Calu3 (cell line): Measurements from ENCODE around the gene GSX2. TPM values are rescaled to one million over a fixed set of nuclear protein-coding genes. Genes with fewer than 3 reads are reported as not detected.
"Not testable (repeated sequence)": the region's sequence is repeated elsewhere in the genome, so short reads cannot be mapped to it uniquely, and the experiment has no call there.

Experiments
- BruUV-seq: library from RNA; stranded (reverse); fragments of 400-500 nt; replicated peaks from 2 replicates; lab custom pipeline; 2021; lab: Mats Ljungman, UMichigan
- CTCF ChIA-PET: fragments of 300-600 bp; sonication (Branson Sonifier 250); formaldehyde crosslinking; loops from one replicate; lab custom pipeline; 2022; ENCODE audit warnings: antibody characterized with exemption; lab: Charles Lee
- DNase-seq: peaks from one replicate; pipeline ENCODE4 v3.0.0; 2022
- H3K27ac Mint-ChIP-seq: one replicate; pipeline ENCODE4 v1.8.0; 2022; ENCODE audit warnings: mixed read lengths; ENCODE audit not compliant: unreplicated experiment
- H3K27me3 Mint-ChIP-seq: one replicate; pipeline ENCODE4 v1.8.0; 2022; ENCODE audit warnings: mixed read lengths; ENCODE audit not compliant: unreplicated experiment
- H3K36me3 Mint-ChIP-seq: one replicate; pipeline ENCODE4 v1.8.0; 2022; ENCODE audit warnings: mild to moderate bottlenecking, moderate library complexity, mixed read lengths; ENCODE audit not compliant: insufficient read depth, unreplicated experiment
- H3K4me1 Mint-ChIP-seq: one replicate; pipeline ENCODE4 v1.8.0; 2022; ENCODE audit warnings: mild to moderate bottlenecking, low read depth, mixed read lengths; ENCODE audit not compliant: unreplicated experiment
- H3K4me3 Mint-ChIP-seq: one replicate; pipeline ENCODE4 v1.8.0; 2022; ENCODE audit warnings: mild to moderate bottlenecking, low read depth, moderate library complexity, mixed read lengths; ENCODE audit not compliant: unreplicated experiment
- H3K9me3 Mint-ChIP-seq: one replicate; pipeline ENCODE4 v1.8.0; 2022; ENCODE audit warnings: low read depth, mixed read lengths; ENCODE audit not compliant: unreplicated experiment
- CTCF ChIP-seq: fragments of 200-600 bp; IDR thresholded peaks from one replicate; pipeline ENCODE4 v1.8.0; 2022; ENCODE audit warnings: antibody characterized with exemption; ENCODE audit not compliant: unreplicated experiment
- intact Hi-C: fragments of 100-400 bp; cut with micrococcal nuclease; formaldehyde crosslinking; loops from one replicate; pipeline ENCODE4 v1.10.0; 2022; ENCODE audit not compliant: unreplicated experiment
- total RNA-seq: library from RNA; stranded (reverse); gene quantifications from 2 replicates; pipeline ENCODE4 v1.2.3, GENCODE V29; 2022

GSX2 gene
- total RNA-seq, 1 experiment from 2014 or later = not detected

- intact Hi-C loops = no loop called here
- no peak overlapping the region for H3K27ac Mint-ChIP-seq
- no peaks in the 10 kb centered on the region for H3K36me3 Mint-ChIP-seq
- H3K4me3 Mint-ChIP-seq = no peak overlapping the region
- no peaks in the 10 kb centered on the region for H3K9me3 Mint-ChIP-seq
- DNase-seq = no peak
- no peak for TF ChIP-seq CTCF
- CTCF ChIA-PET = no interaction called here
- H3K4me1 Mint-ChIP-seq = no peaks in the 10 kb centered on the region
- no peaks in the 10 kb centered on the region for H3K27me3 Mint-ChIP-seq
- BruUV-seq = no TSS peak
Observed at GRCh38 chr4:54118850-54119589, 19.1 kb downstream of the GSX2 start.

- intact Hi-C loops = no loop called here
- no TSS peak for BruUV-seq
- no peak for DNase-seq
- CTCF ChIA-PET = no interaction called here
- Mint-ChIP-seq H3K9me3 (no peaks in the 10 kb centered on the region), H3K27ac (no peak overlapping the region), H3K36me3 (no peaks in the 10 kb centered on the region), H3K27me3 (no peaks in the 10 kb centered on the region), H3K4me3 (no peak overlapping the region), H3K4me1 (no peaks in the 10 kb centered on the region)
- TF ChIP-seq CTCF = no peak
Observed at GRCh38 chr4:54120518-54120917, 20.6 kb downstream of the GSX2 start.

GRCh38 chr4:54127660-54128059 is 27.7 kb downstream of the GSX2 start:
- Mint-ChIP-seq H3K27ac (no peak overlapping the region), H3K27me3 (no peaks in the 10 kb centered on the region), H3K9me3 (no peaks in the 10 kb centered on the region), H3K4me3 (no peak overlapping the region), H3K36me3 (no peaks in the 10 kb centered on the region), H3K4me1 (no peaks in the 10 kb centered on the region)
- TF ChIP-seq CTCF = no peak
- no TSS peak for BruUV-seq
- CTCF ChIA-PET = no interaction called here
- no peak for DNase-seq
- intact Hi-C loops = no loop called here

- DNase-seq, H3K9me3 Mint-ChIP-seq, H3K27me3 Mint-ChIP-seq, CTCF ChIA-PET, BruUV-seq, intact Hi-C loops, H3K4me1 Mint-ChIP-seq, H3K4me3 Mint-ChIP-seq, H3K36me3 Mint-ChIP-seq, H3K27ac Mint-ChIP-seq: not testable (repeated sequence)
Observed at GRCh38 chr4:54128694-54129093, 28.7 kb downstream of the GSX2 start.

- H3K27ac Mint-ChIP-seq = no peak overlapping the region
Observed at GRCh38 chr4:54139332-54139731, 39.4 kb downstream of the GSX2 start.

More at GRCh38 chr4:54139332-54139731, 39.4 kb downstream of the GSX2 start:
- CTCF ChIA-PET = no interaction called here
- Mint-ChIP-seq H3K9me3 (no peaks in the 10 kb centered on the region), H3K27me3 (no peaks in the 10 kb centered on the region), H3K4me1 (no peaks in the 10 kb centered on the region), H3K36me3 (no peaks in the 10 kb centered on the region), H3K4me3 (no peak overlapping the region)
- BruUV-seq = no TSS peak
- no peak for DNase-seq
- intact Hi-C loops = no loop called here
- TF ChIP-seq CTCF = no peak
